HG03095 (cell line): ENCODE data around the gene PALLD.

Experiments
- ATAC-seq: cut with Tn5 transposase; IDR thresholded peaks from one replicate; pipeline ENCODE4 v1.9.1; 2021; ENCODE audit warnings: moderate library complexity; ENCODE audit not compliant: unreplicated experiment

PALLD gene

GRCh38 chr4:168659741-168660465, 163.1 kb downstream of the PALLD start:
- no peak for ATAC-seq

- ATAC-seq: no peak
Measured at GRCh38 chr4:168662297-168662984, 165.6 kb downstream of the PALLD start.

DNA sequence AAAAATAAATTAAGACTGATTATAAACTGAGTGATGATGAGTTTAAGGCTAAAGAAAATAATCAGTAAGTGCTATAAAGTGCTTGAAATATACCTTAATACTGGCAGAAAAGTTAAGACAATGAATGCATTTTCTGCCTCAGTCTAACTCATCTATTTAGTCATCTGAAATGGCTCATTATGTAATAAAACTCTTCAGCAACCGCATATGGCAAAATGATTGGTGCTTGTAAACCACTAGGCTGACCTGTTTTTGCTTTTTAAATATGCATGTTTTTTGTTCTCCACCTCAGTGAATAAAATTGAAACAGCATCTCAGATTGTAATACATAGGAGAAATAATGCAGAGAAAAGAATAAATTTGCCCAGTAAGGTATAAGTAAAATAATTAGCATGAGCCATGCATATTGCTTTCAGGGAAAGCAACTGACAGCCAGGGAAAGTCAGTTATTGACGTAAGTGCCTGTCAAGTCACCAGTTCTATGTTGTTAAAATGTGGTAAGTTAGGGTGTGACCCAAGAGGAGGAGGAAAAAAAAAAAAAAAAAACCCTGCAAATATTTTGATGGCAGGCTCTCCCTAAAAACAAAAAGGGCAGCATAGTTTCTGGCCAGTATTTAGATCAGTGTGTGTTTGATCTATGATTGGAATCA, 167.5 kb downstream of the PALLD start:
- no peak for ATAC-seq

DNA sequence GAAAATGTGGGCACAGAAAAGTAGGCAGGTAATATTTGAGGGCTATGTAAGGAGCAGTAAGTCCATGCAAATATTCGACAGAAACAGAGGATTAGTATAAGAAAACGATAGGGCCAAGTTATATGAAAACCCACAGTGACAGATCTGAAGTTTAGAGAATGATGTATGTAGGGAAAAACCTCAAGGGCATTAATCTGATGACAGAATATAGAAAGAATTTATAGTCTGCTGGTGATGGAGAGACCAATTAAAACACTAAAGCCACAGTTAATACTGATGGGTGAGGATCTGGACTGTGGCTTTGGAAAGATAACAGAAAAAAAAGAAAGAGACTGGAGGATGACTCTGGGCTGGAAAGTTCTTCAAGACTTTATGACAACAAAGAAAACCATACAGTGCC, 169.7 kb downstream of the PALLD start:
- no peak for ATAC-seq

GRCh38 chr4:168667376-168667775, 170.5 kb downstream of the PALLD start:
- no peak for ATAC-seq

DNA sequence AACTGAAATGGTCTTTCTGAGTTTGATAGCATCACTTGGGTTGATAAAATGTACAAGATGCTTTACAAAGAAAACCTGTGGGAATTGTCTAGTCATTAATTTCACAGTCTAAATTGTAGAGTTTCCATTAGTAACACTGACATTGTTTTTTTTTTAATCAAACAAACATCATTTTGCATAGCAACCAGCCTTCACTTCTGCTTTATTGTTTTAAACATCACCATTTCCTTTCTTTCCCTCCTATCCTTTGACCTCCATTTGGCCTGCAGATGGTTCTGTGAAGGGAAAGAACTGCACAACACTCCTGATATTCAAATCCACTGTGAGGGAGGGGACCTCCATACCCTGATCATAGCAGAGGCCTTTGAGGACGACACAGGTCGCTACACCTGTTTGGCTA, 171.1 kb downstream of the PALLD start:
- ATAC-seq: no peak

GRCh38 chr4:168673476-168673875, 176.6 kb downstream of the PALLD start:
- no peak for ATAC-seq

GRCh38 chr4:168674077-168674747, 177.4 kb downstream of the PALLD start:
- no peak for ATAC-seq

GRCh38 chr4:168674866-168675265, 178.0 kb downstream of the PALLD start:
- no peak for ATAC-seq

DNA sequence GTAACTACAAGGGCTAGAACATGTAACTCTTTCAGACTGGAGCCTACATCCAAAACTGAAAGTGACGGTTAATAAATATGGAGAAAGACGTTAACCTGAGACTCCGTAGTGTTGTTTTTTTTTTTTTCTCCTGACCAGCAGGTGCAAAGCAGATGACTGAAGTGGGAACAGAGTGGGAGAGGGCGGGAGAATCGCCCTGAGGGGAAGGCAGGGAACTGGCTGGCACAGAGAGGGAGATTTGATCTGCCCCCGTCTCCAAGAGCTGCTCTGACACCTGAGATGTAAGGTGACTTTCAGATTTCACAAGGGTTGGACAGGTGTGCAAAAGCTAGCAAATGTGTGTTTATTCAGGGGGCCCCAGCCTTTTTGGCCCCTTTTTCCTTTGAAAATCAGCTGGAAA, 180.2 kb downstream of the PALLD start:
- ATAC-seq: no peak

- no peak for ATAC-seq
Measured at GRCh38 chr4:168677879-168678278, 181.0 kb downstream of the PALLD start.

- no peak for ATAC-seq
Measured at GRCh38 chr4:168678751-168679366, 182.0 kb downstream of the PALLD start.

DNA sequence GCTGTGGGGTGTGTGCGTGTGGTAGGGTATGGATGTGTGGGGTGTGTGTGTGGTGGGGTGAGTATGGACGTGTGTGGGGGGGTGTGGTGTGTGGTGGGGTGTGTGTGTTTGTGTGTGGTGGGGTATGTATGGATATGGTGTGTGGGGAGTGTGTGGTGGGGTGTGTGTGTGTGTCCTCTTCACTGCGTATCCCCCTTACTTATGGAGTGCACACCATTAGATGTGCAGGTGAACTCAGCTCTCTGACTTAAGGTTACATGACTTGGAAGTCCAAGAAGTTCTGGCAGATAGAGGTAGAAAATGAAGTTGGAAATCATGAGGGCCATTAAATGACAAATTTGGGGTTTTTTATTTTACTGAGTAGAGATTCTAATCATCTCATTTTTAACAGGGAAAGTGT, 182.5 kb downstream of the PALLD start:
- no peak for ATAC-seq

DNA sequence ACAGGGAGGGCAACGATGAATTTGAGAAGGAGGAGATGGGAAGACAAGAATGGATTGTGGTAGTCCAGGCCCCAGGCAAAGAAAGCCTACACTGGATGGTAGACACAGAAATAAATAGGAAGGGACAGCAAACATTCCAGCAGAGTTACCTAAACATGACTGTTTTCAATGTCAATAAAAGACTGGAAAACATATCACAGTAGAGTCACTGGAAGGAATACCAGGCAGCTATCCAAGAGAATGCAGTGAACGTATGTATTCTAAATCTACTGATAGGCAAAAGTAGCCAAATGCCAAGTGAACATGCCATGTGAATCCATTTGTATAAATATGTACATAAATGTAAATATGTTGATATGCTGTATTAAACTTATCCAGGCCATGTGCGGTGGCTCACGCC, 183.0 kb downstream of the PALLD start:
- no peak for ATAC-seq

DNA sequence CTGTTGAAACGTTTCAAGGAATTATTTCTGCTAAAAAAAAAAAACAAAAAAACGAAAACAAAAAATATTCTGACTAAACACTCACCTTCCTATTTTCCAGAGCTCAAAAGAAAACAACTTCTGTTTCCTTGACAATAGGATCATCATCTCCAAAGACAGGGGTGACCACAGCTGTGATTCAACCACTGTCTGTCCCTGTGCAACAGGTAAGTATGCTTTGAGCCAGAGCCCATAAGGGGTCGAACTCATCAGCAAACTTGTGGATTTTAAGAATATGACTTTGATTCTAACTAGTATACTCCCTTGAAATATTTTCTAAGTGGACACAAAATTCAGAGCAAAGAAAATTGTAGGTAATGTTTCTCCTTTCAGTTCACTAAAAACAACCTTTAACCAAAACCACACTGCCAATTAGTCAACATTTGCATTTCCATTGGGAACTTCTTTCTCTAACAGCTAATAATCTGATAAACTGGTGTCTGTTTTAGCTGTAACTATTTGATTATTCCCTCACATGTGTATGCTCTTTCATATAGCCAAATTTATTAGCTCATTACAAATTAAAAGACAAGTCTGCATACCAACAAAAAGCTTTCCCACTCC, 186.1 kb downstream of the PALLD start:
- no peak for ATAC-seq

GRCh38 chr4:168683595-168683994, 186.7 kb downstream of the PALLD start:
- no peak for ATAC-seq

- peak; percentile 89 for ATAC-seq
Measured at GRCh38 chr4:168685136-168685809, 188.4 kb downstream of the PALLD start.

- no peak for ATAC-seq
Measured at GRCh38 chr4:168688584-168688983, 191.7 kb downstream of the PALLD start.

- no peak for ATAC-seq
Measured at GRCh38 chr4:168689791-168690190, 192.9 kb downstream of the PALLD start.

GRCh38 chr4:168690199-168690598, 193.3 kb downstream of the PALLD start:
- no peak for ATAC-seq
